Pancreas (tissue), 10 donors: Measurements from ENCODE around the gene AARSD1. TPM values are rescaled to one million over a fixed set of nuclear protein-coding genes. Genes with fewer than 3 reads are reported as not detected.
"Not testable (repeated sequence)": the region's sequence is repeated elsewhere in the genome, so short reads cannot be mapped to it uniquely, and the experiment has no call there.

ENCODE experiments used
- ATAC-seq, 4 donors: fragments of 200-7000 bp; cut with Tn5 transposase; one replicate each; pipeline versions ENCODE4 v1.8.0 to v1.9.1; 2020; ENCODE audit warnings: mild to moderate bottlenecking in 4 of 4, moderate library complexity in 4 of 4
- DNase-seq, 6 donors: peaks; one replicate each; pipeline ENCODE4 v3.0.0-alpha.2; 2020
- FAIRE-seq: peaks from 2 replicates; lab custom pipeline; 2012; peaks lifted over from hg19 to GRCh38; lab: Jason Lieb, UNC
- H3K27ac ChIP-seq, 4 donors: fragments of 200-600 bp; sonication (generic); 1 replicate in 3 of 4; 2 replicates in 1 of 4; pipeline versions ENCODE4 v1.5.0 to v1.8.0; 2020
- H3K27me3 ChIP-seq, 4 donors: fragments of 200-600 bp; one replicate each; pipeline ENCODE4 v1.8.0; 2021
- H3K36me3 ChIP-seq, 3 donors: fragments of 200-600 bp; sonication (generic) in 1 of 3; one replicate each; pipeline versions ENCODE4 v1.5.0 to v1.8.0; 2020 to 2021
- H3K4me1 ChIP-seq, 3 donors: fragments of 200-600 bp; one replicate each; pipeline ENCODE4 v1.8.0; 2021
- H3K4me3 ChIP-seq, 4 donors: fragments of 200-600 bp; sonication (generic) in 2 of 4; one replicate each; pipeline versions ENCODE4 v1.5.0 to v1.8.0; 2020 to 2021
- H3K9me3 ChIP-seq, 4 donors: fragments of 200-600 bp; one replicate each; pipeline ENCODE4 v1.8.0; 2021
- CTCF ChIP-seq, 4 donors: fragments of 200-600 bp; sonication (generic) in 3 of 4; IDR thresholded peaks; one replicate each; pipeline versions ENCODE4 v1.5.0 to v1.8.0; 2021; ENCODE audit warnings: antibody characterized with exemption in 4 of 4
- WGBS, 2 donors: extraction: QIAGEN DNeasy Blood & Tissue Kit; methylation state at CpG; one replicate each; pipeline ENCODE4 v1.1.7; 2013; 5-methylcytosine and 5-hydroxymethylcytosine counted together
- intact Hi-C, 3 donors: fragments of 100-400 bp; cut with DNase I; formaldehyde crosslinking; loops; one replicate each; pipeline versions ENCODE4 v1.11.1 to v1.14.2; 2022
- polyA plus RNA-seq, 2 donors: library from polyadenylated mRNA; stranded (reverse); fragments of 200-250 nt; gene quantifications; one replicate each; pipeline ENCODE4 v1.2.3, GENCODE V29; 2013
- total RNA-seq, 6 donors: library from RNA; stranded (reverse); fragmentation: NEBNext Ultra II Directional in 4 of 6; extraction: Animal tissue kit (Norgen Biotek cat#: 25700) in 4 of 6; gene quantifications; one replicate each; pipeline versions ENCODE4 v1.2.1 to v1.2.4, GENCODE V29; 2021 to 2023
- donor health status: healthy with polysubstance abuse.
- donor health status: DM: no; HTN: no; CAD: no; lungs with moderate emphysema.
- donor health status: DM: no; HTN: no; CAD: no.
- donor health status: control.
- donor health status: control.
- donor health status: Bipolar disorder and iron deficiency.
- donor health status: DM: yes; HTN: yes; CAD: no.
- donor health status: DM: no; HTN: no; CAD: no.
- donor health status: DM: no; HTN: no; CAD: no.
- donor health status: DM: yes; HTN: yes; CAD: no.

AARSD1 gene
- total and polyA plus RNA-seq, 8 donors, result 20.4 to 89.1 (median 27.9) TPM

DNA sequence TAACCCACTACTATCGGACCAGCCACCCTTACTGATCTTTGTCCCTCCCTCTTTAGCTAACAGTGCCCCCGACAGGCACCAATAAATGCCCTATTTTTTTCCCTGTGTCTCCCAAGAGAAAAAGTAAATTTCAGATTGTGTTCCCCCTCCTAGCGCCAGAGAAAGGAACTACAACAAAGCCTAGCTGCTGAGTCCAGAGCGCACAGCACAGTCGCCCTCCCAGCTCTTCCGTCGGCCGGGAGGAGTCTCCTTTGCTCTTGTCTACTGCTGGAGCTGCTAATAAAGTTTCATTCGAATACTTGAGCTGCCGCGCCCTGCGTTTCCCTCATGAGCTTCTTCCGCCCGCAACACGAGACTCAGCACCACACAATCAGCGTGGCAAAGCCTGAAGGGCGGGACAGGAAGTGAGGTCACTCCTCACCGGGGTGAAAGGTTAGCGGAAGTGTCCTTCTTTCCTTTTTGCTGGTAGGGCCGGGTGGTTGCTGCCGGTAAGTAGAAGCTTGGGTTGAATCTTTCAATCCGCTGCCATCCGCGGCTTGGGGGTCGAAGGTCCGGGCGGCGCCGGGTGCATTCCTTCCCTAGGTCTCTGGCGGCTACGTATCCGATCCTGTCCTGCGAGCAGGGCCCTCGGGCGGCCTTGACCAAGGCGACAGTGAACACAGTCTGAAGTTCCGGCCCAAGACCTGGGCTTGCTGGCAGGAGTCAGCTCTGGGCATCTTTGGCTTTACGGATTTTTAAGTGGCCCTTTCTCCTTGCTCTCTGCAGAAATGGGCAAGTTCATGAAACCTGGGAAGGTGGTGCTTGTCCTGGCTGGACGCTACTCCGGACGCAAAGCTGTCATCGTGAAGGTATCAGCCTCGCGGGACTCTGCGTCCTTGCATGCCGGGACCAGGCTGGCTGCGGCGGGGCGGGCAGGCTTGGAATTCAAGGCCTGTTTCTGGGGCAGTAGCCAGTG is 34.0 kb upstream of the AARSD1 start, which contains the start of gene RPL27:
RPL27 (plus strand) TSS at position 436 of the 955 bp plus-strand sequence; CDS start at position 768, 332 bp downstream.
- DNase-seq (peak; percentile 90 to 99 (median 98)), FAIRE-seq (peak; percentile 97), ATAC-seq (peak; percentile 94 to 97 (median 96))
- peaks cover 11 to 18% (median 14%) of the 10 kb centered on the region in 3 donors for H3K4me1 ChIP-seq
- peak within 1 kb of the TSS; percentile 66 to 84 (median 78) for H3K4me3 ChIP-seq
- no peaks in the 10 kb centered on the region for H3K27me3 ChIP-seq
- H3K9me3 ChIP-seq, result no peaks in the 10 kb centered on the region
- 0 to 1% methylated on average over 49 of the region's 49 CpGs for WGBS, 2 donors
- peak; percentile 83 to 91 (median 88) for TF ChIP-seq CTCF (IDR thresholded peaks at IDR 0.05)
- peak within 1 kb of the TSS; percentile 86 to 91 (median 88) for H3K27ac ChIP-seq
- H3K36me3 ChIP-seq, result peaks cover 0 to 32% (median 17%) of the 10 kb centered on the region in 3 donors
- intact Hi-C loops, result no loop called here

DNA sequence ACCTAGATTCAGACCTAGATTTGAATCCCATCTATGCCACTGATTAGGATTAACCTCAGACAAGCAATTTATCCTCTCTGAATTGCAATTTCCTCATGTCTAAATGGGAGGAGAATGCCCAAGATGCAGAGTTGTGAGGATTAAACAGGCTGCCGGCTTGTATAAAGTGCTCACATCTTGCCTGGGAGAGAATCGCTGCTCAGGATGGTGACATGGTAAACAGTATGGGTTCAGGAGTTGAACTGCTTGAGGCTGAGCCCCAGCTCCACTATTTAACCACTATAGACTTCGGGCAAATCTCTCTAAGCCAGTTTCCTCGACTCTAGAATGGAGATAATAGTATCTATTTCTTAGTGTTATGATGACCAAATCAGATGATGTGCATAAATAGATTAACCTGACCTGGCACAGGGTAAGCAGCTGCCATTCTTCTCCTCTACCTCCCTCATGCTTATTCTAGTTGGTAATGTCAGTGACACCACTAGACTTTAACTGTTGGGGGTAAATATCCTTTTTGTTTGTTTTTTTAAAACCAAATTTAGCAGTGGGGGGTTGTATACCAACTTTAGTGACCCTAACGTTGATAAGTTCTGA is 33.2 kb upstream of the AARSD1 start:
- intact Hi-C loops, result no loop called here
- Histone ChIP-seq H3K27ac (peak overlapping the region; percentile 19 to 91 (median 72)), H3K9me3 (no peaks in the 10 kb centered on the region), H3K4me1 (peaks cover 11 to 18% (median 14%) of the 10 kb centered on the region in 3 donors), H3K27me3 (no peaks in the 10 kb centered on the region), H3K36me3 (peaks cover 0 to 28% (median 11%) of the 10 kb centered on the region in 3 donors), H3K4me3 (peak overlapping the region in 2 of 4 donors; percentile 12 to 75)
- DNase-seq (no peak), FAIRE-seq (no peak), ATAC-seq (peak in 2 of 4 donors; percentile 2)
- TF ChIP-seq CTCF (IDR thresholded peaks at IDR 0.05), result no peak
- 4 to 9% methylated on average over 5 of the region's 5 CpGs for WGBS, 2 donors

- peak in 1 of 6 donors; percentile 2 for DNase-seq
Measured at GRCh38 chr17:42993913-42994312, 29.7 kb upstream of the AARSD1 start.

DNA sequence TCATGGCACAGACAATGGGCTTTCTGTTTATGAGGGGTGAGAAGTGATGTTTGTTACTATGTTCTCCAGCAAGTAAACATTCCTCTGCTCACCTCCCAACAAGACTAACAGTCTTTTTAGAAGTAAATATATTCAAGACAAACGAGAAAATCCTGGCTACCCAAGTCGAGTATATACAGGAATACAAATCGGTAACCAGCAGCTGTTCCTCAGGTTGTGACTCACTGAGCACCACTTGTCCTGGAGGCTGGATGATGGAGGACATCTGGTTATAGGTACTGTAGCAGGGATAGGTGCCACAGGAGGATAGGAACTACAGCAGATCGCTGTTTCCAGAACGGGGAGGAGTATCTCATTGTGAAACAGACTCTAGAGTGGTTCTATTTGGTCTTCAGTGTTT is 28.6 kb upstream of the AARSD1 start:
- Histone ChIP-seq H3K9me3 (no peaks in the 10 kb centered on the region), H3K27ac (no peak overlapping the region), H3K27me3 (no peaks in the 10 kb centered on the region), H3K36me3 (peaks cover 8 to 44% (median 16%) of the 10 kb centered on the region in 3 donors), H3K4me1 (peaks cover 5 to 7% (median 5%) of the 10 kb centered on the region in 3 donors), H3K4me3 (no peak overlapping the region)
- ATAC-seq (no peak), FAIRE-seq (no peak), DNase-seq (no peak)
- WGBS, 2 donors, result 68 to 75% methylated on average over 5 of the region's 5 CpGs
- intact Hi-C loops, result no loop called here
- no peak for TF ChIP-seq CTCF (IDR thresholded peaks at IDR 0.05)

More at GRCh38 chr17:42993913-42994312, 29.7 kb upstream of the AARSD1 start:
- intact Hi-C loops, FAIRE-seq, H3K27ac ChIP-seq, H3K4me3 ChIP-seq, H3K27me3 ChIP-seq, H3K9me3 ChIP-seq, H3K4me1 ChIP-seq, ATAC-seq: not testable (repeated sequence)
- 83 to 84% methylated on average over 10 of the region's 10 CpGs for WGBS, 2 donors
- H3K36me3 ChIP-seq, result peaks cover 7 to 35% (median 8%) of the 10 kb centered on the region in 3 donors

GRCh38 chr17:42991471-42991870 is 27.2 kb upstream of the AARSD1 start:
- Histone ChIP-seq H3K27ac (no peak overlapping the region), H3K4me3 (no peak overlapping the region), H3K9me3 (no peaks in the 10 kb centered on the region), H3K36me3 (peaks cover 8 to 53% (median 17%) of the 10 kb centered on the region in 3 donors), H3K4me1 (no peaks in the 10 kb centered on the region), H3K27me3 (no peaks in the 10 kb centered on the region)
- ATAC-seq (no peak), FAIRE-seq (no peak), DNase-seq (no peak)
- intact Hi-C loops, result no loop called here
- TF ChIP-seq CTCF (IDR thresholded peaks at IDR 0.05), result no peak
- WGBS, 2 donors, result 92 to 93% methylated on average over 6 of the region's 6 CpGs
